Esophagus muscularis mucosa (tissue), 4 donors: Measurements from ENCODE around the gene ACTN3. TPM values are rescaled to one million over a fixed set of nuclear protein-coding genes. Genes with fewer than 3 reads are reported as not detected.
"Not testable (repeated sequence)": the region's sequence is repeated elsewhere in the genome, so short reads cannot be mapped to it uniquely, and the experiment has no call there.

ENCODE experiments used
- DNase-seq: peaks from one replicate; pipeline ENCODE4 v3.0.0-alpha.2; 2017; ENCODE audit errors: extremely low spot score
- H3K27ac ChIP-seq, 4 donors: fragments of 200-600 bp; sonication (generic); replicated peaks in 1 of 4; 1 replicate in 3 of 4; 2 replicates in 1 of 4; pipeline ENCODE4 v1.5.1; 2016 to 2019; ENCODE audit warnings: mild to moderate bottlenecking in 1 of 4
- H3K27me3 ChIP-seq, 4 donors: fragments of 200-600 bp; sonication (generic); one replicate each; pipeline versions ENCODE4 v1.5.1 to v1.6.0; 2016 to 2019
- H3K36me3 ChIP-seq, 4 donors: fragments of 200-600 bp; sonication (generic); one replicate each; pipeline ENCODE4 v1.5.1; 2016 to 2019
- H3K4me1 ChIP-seq, 4 donors: fragments of 200-600 bp; sonication (generic); one replicate each; pipeline ENCODE4 v1.5.1; 2016 to 2019
- H3K4me3 ChIP-seq, 4 donors: fragments of 200-600 bp; sonication (generic); 1 replicate in 2 of 4; 2 replicates in 2 of 4; pipeline ENCODE4 v1.5.1; 2016 to 2019; ENCODE audit warnings: mild to moderate bottlenecking in 4 of 4, moderate library complexity in 1 of 4
- H3K9me3 ChIP-seq, 4 donors: fragments of 200-600 bp; sonication (generic); 1 replicate in 3 of 4; 2 replicates in 1 of 4; pipeline ENCODE4 v1.5.1; 2016 to 2019
- CTCF ChIP-seq, 3 experiments: fragments of 200-600 bp in 2 of 3; fragments of 450-650 bp in 1 of 3; sonication (generic) in 2 of 3; IDR thresholded peaks; one replicate each; pipeline ENCODE4 v1.5.1; 2017 to 2019; ENCODE audit warnings: antibody characterized with exemption in 3 of 3, mild to moderate bottlenecking in 2 of 3, moderate library complexity in 1 of 3
- EP300 ChIP-seq: sonication (generic); formaldehyde crosslinking; IDR thresholded peaks from one replicate; pipeline ENCODE4 v1.6.1; 2017; ENCODE audit warnings: antibody characterized with exemption
- POLR2A ChIP-seq: fragments of 450-650 bp; IDR thresholded peaks from one replicate; pipeline ENCODE4 v1.6.1; 2017; ENCODE audit warnings: antibody characterized with exemption, moderate library complexity, mild to moderate bottlenecking, low read depth
- POLR2AphosphoS5 ChIP-seq, 2 donors: sonication (generic); formaldehyde crosslinking; IDR thresholded peaks; one replicate each; pipeline ENCODE4 v1.6.1; 2017; ENCODE audit warnings: antibody characterized with exemption in 2 of 2
- WGBS: methylation state at CpG from one replicate; pipeline ENCODE4 v1.1.5; 2018; 5-methylcytosine and 5-hydroxymethylcytosine counted together
- intact Hi-C: fragments of 100-400 bp; cut with DNase I; formaldehyde crosslinking; loops from one replicate; pipeline ENCODE4 v1.15.1; 2023
- total RNA-seq, 4 donors: library from RNA; depleted of rRNA; stranded (reverse); fragments of >200 nt; gene quantifications; one replicate each; pipeline versions ENCODE4 v1.1.0 to v1.2.1, GENCODE V29; 2016

Gene ACTN3
- total RNA-seq, 4 donors from 2014 or later, result not detected

DNA sequence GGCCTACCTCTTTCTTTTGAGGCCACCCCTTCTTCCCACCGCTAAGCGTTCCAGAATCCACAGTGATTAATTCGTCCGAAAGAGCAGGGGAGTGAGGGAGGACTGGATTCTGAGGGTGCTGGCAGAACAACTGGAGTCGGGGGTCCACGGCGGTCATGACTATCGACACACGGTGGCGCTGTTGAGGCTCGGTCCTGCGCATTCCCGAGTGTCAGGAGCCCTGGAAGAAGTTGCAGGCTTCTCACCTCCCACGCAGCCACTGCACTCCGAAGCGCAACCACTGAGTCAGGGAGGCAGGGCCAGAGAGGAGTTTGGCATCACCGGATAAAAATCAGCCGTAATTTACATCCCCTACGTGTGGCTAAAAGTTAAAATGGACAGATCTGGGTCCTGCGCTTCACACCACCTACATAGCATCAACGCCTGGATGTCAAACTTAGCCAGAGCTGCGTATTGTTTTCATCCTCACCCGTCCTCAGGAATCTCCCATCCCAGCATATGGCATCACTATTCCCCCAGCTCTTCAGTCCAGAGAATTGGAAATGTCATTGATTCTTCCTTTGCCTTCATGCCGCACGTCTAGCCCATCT is 32.4 kb downstream of the ACTN3 start:
- Histone ChIP-seq H3K27ac (no peak overlapping the region), H3K4me3 (no peak overlapping the region), H3K4me1 (peaks cover 0 to 7% (median 6%) of the 10 kb centered on the region in 4 donors), H3K9me3 (peaks cover 0 to 7% (median 0%) of the 10 kb centered on the region in 4 donors), H3K36me3 (no peaks in the 10 kb centered on the region), H3K27me3 (no peaks in the 10 kb centered on the region)
- TF ChIP-seq EP300 (no peak), POLR2AphosphoS5 (IDR thresholded peaks at IDR 0.05) (peak in 1 of 2 donors; percentile 71), CTCF (IDR thresholded peaks at IDR 0.05) (peak; percentile 85 to 87 (median 86)), POLR2A (no peak)
- intact Hi-C loops, result no loop called here
- DNase-seq, result peak; percentile 95
- 20% methylated on average over 19 of the region's 25 CpGs for WGBS

DNA sequence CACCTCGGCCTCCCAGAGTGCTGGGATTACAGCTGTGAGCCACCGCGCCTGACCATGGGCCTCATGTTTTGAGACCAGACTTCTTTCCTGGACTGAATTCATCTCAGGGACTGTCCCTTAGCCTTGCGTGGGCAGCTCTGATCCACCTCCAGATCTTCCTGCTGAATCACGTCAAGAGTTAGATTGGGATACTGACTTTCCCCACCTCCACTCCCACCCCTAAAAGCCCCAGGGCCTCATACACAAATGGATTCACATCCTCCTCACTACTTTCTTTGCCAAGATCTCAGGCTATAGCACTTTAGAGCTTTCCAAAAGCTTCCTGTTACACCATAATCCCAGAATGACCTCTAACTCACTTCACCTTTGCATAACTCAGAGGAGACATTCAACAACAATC is 34.1 kb downstream of the ACTN3 start:
- H3K9me3 ChIP-seq, result peaks cover 0 to 7% (median 0%) of the 10 kb centered on the region in 4 donors
- no peaks in the 10 kb centered on the region for H3K36me3 ChIP-seq
- H3K4me3 ChIP-seq, result no peak overlapping the region
- 84% methylated on average over 5 of the region's 5 CpGs for WGBS
- peaks cover 0 to 7% (median 6%) of the 10 kb centered on the region in 4 donors for H3K4me1 ChIP-seq
- DNase-seq, result no peak
- TF ChIP-seq POLR2A (no peak), CTCF (IDR thresholded peaks at IDR 0.05) (no peak), POLR2AphosphoS5 (IDR thresholded peaks at IDR 0.05) (no peak), EP300 (no peak)
- intact Hi-C loops, result no loop called here
- H3K27ac ChIP-seq, result no peak overlapping the region
- H3K27me3 ChIP-seq, result no peaks in the 10 kb centered on the region

DNA sequence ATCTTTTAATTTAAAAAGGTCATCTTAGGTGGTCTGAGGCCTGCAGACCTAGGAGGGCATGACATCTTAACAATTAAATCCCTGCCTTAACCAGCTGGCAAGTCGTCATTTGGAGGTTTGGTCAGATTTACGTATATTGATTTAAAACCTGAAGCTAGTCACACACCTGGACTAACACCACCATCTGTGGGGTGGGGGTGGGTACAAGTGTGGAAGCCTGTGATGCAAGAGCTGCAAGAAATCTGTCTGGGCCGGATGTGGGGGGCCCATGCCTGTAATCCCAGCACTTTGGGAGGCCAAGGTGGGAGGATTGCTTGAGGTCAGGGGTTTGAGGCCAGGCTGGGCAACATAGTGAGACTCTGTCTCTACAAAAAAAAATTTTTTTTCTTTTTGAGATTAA is 34.6 kb downstream of the ACTN3 start:
- intact Hi-C loops, result no loop called here
- no peak for DNase-seq
- H3K27ac ChIP-seq, result no peak overlapping the region
- peaks cover 0 to 7% (median 0%) of the 10 kb centered on the region in 4 donors for H3K9me3 ChIP-seq
- TF ChIP-seq CTCF (IDR thresholded peaks at IDR 0.05) (no peak), POLR2AphosphoS5 (IDR thresholded peaks at IDR 0.05) (no peak), EP300 (no peak), POLR2A (no peak)
- no peaks in the 10 kb centered on the region for H3K27me3 ChIP-seq
- no peaks in the 10 kb centered on the region for H3K36me3 ChIP-seq
- peaks cover 0 to 7% (median 6%) of the 10 kb centered on the region in 4 donors for H3K4me1 ChIP-seq
- 91% methylated on average over 3 of the region's 3 CpGs for WGBS
- no peak overlapping the region for H3K4me3 ChIP-seq

DNA sequence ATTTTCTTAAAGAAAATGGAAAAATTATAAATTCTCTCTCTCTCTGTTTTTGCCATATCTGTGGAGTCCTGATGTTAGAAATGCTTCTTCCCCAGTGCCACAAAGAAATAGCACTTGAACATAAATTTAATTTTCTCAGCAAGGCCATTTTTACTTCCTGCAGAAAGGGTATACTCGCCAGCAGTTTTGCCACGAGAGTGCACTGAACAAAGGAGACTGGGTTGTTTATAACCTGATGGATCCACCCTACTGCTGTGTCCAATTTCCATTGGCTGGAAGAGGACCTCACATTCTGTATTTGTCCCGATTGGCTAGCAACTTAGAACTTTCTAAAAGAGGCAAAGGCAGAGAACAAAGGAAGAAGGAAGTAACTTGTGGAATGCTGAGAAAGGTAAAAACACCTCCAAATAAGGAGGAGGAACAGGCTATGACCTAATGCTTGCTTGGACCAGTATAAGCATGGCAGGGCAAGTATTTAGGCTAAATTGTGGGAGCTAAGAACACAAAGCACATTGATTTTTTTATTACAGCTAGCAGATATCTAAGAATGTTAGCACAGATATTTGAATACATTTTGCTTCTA is 36.0 kb downstream of the ACTN3 start:
- H3K9me3 ChIP-seq, intact Hi-C loops, H3K4me3 ChIP-seq, H3K4me1 ChIP-seq, DNase-seq, H3K27ac ChIP-seq, H3K27me3 ChIP-seq, H3K36me3 ChIP-seq: not testable (repeated sequence)
- WGBS, result 93% methylated on average over 3 of the region's 3 CpGs

DNA sequence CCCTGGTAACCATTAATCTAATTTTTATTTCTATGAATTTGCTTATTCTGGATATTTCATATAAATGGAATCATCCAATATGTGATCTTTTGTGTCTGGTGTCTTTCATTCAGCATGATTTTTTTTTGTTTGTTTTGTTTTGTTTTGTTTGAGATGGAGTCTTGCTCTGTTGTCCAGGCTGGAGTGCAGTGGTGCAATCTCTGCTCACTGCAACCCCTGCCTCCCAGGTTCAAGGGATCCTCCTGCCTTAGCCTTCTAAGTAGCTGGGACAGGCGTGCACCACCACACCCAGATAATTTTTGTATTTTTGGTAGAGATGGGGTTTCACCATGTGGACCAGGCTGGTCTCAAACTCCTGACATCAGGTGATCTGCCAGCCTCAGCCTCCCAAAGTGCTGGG is 38.7 kb downstream of the ACTN3 start:
- H3K27ac ChIP-seq, intact Hi-C loops: not testable (repeated sequence)
- WGBS, result 77% methylated on average over 1 of the region's 1 CpG

GRCh38 chr11:66586136-66586535 is 39.4 kb downstream of the ACTN3 start:
- Histone ChIP-seq H3K36me3 (no peaks in the 10 kb centered on the region), H3K9me3 (peaks cover 0 to 7% (median 0%) of the 10 kb centered on the region in 4 donors), H3K27ac (no peak overlapping the region), H3K27me3 (no peaks in the 10 kb centered on the region), H3K4me3 (no peak overlapping the region), H3K4me1 (no peaks in the 10 kb centered on the region)
- intact Hi-C loops, result no loop called here
- no peak for TF ChIP-seq CTCF (IDR thresholded peaks at IDR 0.05)
- no peak for TF ChIP-seq POLR2A
- no peak for TF ChIP-seq POLR2AphosphoS5 (IDR thresholded peaks at IDR 0.05)
- TF ChIP-seq EP300, result no peak
- 79% methylated on average over 2 of the region's 2 CpGs for WGBS
- no peak for DNase-seq

More for the DNA sequence above, 38.7 kb downstream of the ACTN3 start:
- not testable (repeated sequence) for DNase-seq, H3K36me3 ChIP-seq, H3K27me3 ChIP-seq, H3K4me3 ChIP-seq, H3K9me3 ChIP-seq, H3K4me1 ChIP-seq

- intact Hi-C loops, H3K4me3 ChIP-seq: not testable (repeated sequence)
- WGBS, result 70% methylated on average over 2 of the region's 2 CpGs
Observed at GRCh38 chr11:66589315-66589714, 42.6 kb downstream of the ACTN3 start.

More at GRCh38 chr11:66589315-66589714, 42.6 kb downstream of the ACTN3 start:
- H3K9me3 ChIP-seq, H3K27me3 ChIP-seq, H3K27ac ChIP-seq, DNase-seq, H3K36me3 ChIP-seq: not testable (repeated sequence)
- peaks cover 10 to 21% (median 18%) of the 10 kb centered on the region in 4 donors for H3K4me1 ChIP-seq
